Activated CD8-positive, alpha-beta memory T cell treated with anti-CD3 and anti-CD28 coated beads for 36 hours (primary cell): ENCODE data around the gene CDC42EP4. TPM values are rescaled to one million over a fixed set of nuclear protein-coding genes. Genes with fewer than 3 reads are reported as not detected.

Source experiments
- CTCF ChIA-PET: fragments of 350-600 bp; sonication (Branson Sonifier 250); formaldehyde crosslinking; loops from one replicate; lab custom pipeline; 2021; ENCODE audit warnings: antibody characterized with exemption; lab: Charles Lee
- POLR2A ChIA-PET: fragments of 350-600 bp; sonication (Branson Sonifier 250); formaldehyde crosslinking; loops from one replicate; lab custom pipeline; 2021; ENCODE audit warnings: antibody characterized with exemption; lab: Charles Lee
- total RNA-seq, 2 experiments: library from RNA; stranded (reverse); gene quantifications; one replicate each; pipeline ENCODE4 v1.2.3, GENCODE V29; 2021

Gene CDC42EP4
- total RNA-seq, 2 experiments from 2014 or later = 0.34 to 0.53 TPM

GRCh38 chr17:73307130-73307529 is 4.7 kb downstream of the CDC42EP4 start:
- ChIA-PET POLR2A (interaction anchor here (0.7 kb wide), 1 partner anchor 361 kb away, joined by 8 read pairs; no protein-coding TSS in a partner anchor), CTCF (interaction anchor here (0.6 to 1.3 kb wide), 2 partner anchors 62 to 63 kb away, joined by 3 to 4 read pairs; no protein-coding TSS in a partner anchor)

DNA sequence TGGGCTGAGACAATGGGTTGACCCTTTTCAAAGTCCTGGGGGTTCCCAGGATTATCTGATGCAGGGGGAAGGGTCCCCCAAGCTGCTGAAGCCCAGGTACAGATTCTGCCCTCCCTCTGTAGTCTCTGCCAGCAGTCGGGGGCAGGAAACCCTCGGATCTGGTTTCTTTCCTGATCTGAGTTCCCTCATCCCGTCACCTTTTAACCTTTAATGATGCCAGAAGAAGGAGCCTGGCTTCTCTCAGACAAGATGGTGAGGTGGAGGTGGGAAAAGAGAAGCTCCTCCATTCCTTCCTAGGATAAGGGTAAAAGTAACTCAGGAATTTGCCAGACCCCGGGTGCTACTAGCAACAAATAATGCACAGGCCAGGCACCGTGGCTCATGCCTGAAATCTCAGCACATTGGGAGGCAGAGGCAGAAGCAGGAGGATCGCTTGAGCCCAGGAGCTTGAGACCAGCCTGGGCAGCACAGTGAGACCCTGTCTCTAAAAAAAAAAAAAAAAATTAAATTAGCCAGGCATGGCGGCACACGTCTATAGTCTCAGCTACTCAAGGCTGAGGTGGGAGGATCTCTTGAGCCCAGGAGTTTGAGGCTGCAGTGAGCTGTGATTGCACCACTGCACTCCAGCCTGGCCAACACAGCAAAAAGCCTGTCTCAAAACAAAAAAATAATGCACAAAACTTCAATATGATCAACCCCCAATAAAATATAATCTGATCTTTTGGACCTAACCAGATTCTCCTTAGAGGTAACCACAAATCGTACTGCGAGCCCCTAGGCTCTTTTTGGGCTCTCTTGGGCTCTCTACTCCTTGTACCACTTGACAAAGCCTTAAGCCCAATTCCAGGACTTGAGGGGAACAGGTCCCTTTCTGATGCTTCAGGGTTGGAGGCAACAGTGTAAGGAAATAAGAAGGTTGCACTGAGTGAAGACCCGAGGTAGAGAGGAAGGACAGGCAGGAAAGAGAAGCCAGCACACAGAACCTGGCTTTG is 5.7 kb downstream of the CDC42EP4 start:
- CTCF ChIA-PET = interaction anchor here (0.6 kb wide), 1 partner anchor 62 kb away, joined by 4 read pairs; no protein-coding TSS in a partner anchor
- POLR2A ChIA-PET = no interaction called here

DNA sequence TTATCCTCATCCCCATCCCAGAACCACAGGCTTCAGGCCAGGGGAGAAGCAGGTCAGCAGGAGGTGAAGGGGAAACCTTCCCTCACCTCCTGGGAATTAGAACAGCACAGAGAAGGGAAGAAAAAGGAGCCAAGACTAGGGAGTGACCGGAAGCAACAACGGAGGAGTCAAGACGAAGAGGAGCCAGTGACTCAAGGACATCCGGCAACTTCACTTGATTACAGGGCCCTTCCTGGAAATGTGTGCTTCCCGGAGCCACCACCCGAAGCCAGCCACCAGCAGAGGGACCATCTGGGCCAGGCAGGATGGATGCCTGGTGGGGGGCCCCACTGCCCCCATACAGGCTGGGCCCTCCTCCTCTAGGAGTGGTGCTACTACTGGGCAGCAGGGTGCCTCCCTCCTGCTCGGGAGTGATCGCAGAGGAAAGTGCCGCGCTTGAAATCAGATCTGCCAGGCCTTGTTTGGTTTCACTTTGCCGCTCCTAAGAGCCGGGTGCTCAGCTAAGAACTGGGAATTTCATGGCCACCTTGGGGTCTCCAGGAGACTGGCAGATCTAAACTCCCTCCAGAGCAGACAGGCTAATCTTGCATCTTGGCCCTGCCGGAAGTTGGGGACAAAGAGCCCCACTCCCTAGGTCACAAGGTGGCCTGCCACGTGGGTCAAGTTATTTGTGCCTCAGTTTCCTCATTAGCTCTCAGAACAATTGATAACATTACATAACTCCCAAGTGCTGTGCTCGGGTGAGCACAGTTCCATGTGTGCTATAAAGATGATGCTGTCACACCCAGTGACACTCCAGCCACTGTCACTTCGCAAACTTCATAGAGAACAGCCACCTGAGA is 6.6 kb downstream of the CDC42EP4 start:
- ChIA-PET POLR2A (no interaction called here), CTCF (no interaction called here)

GRCh38 chr17:73304438-73304837 is 7.4 kb downstream of the CDC42EP4 start:
- CTCF ChIA-PET = interaction anchor here (1.0 kb wide), 1 partner anchor 66 kb away, joined by 3 read pairs; no protein-coding TSS in a partner anchor
- POLR2A ChIA-PET = no interaction called here

DNA sequence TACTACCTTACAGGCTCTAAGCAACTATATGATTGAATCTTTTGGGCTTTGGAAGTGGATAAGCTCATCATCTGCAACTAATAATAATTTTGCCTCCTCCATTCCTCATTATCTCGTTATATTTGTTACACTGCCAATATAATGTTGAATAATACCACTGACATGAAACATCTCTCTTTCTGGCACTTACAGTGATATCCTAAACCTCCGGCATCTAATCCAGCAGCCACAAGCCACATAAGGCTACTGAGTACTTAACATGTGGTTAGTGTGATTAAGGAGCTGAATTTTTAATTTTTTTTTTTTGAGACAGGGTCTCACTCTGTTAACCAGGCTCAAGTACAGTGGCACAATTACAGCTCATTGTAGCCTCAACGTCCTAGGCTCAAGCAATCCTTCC is 9.6 kb downstream of the CDC42EP4 start:
- CTCF ChIA-PET = interaction anchor here (0.6 kb wide), 1 partner anchor 1059 kb away, joined by 3 read pairs; no protein-coding TSS in a partner anchor

GRCh38 chr17:73301369-73301768 is 10.4 kb downstream of the CDC42EP4 start:
- CTCF ChIA-PET = no interaction called here
- POLR2A ChIA-PET = no interaction called here

More for the DNA sequence above, 9.6 kb downstream of the CDC42EP4 start:
- POLR2A ChIA-PET = no interaction called here

- POLR2A ChIA-PET = no interaction called here
Observed at GRCh38 chr17:73300392-73300791, 11.4 kb downstream of the CDC42EP4 start.

GRCh38 chr17:73297934-73298861 is 13.6 kb downstream of the CDC42EP4 start:
- CTCF ChIA-PET = interaction anchor here (1.5 kb wide), 1 partner anchor 71 kb away, joined by 3 read pairs; no protein-coding TSS in a partner anchor
- POLR2A ChIA-PET = no interaction called here

More at GRCh38 chr17:73300392-73300791, 11.4 kb downstream of the CDC42EP4 start:
- CTCF ChIA-PET = interaction anchor here (0.7 kb wide), 1 partner anchor 316 kb away, joined by 3 read pairs; no protein-coding TSS in a partner anchor

DNA sequence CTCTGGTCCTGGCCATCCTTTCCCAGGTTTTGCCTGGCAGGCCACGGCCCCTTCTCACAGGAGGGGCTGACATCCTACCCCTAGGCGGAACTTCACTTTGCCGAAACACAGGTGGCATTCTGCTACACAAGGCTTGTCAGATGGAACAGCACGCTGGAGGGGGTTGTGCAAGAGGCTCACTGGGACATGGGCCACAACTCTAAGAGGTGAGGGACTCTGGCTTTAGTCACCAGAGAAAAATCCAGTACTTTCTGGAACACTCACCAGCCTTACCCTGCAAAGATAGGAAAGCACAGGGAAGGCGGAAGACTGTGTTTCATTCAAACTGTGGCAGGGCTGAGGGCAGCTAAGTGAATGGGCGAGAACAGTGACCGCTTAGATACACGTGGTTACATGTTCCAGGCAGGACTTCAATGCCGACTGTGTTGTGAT is 18.3 kb downstream of the CDC42EP4 start:
- CTCF ChIA-PET = no interaction called here
- POLR2A ChIA-PET = no interaction called here

GRCh38 chr17:73293031-73293430 is 18.8 kb downstream of the CDC42EP4 start:
- POLR2A ChIA-PET = no interaction called here
- CTCF ChIA-PET = no interaction called here

- ChIA-PET CTCF (no interaction called here), POLR2A (no interaction called here)
Observed at GRCh38 chr17:73292031-73292531, 19.7 kb downstream of the CDC42EP4 start.

GRCh38 chr17:73291260-73291801 is 20.5 kb downstream of the CDC42EP4 start:
- ChIA-PET CTCF (interaction anchor here (0.6 kb wide), 1 partner anchor 11 kb away, joined by 3 read pairs; no protein-coding TSS in a partner anchor), POLR2A (no interaction called here)

DNA sequence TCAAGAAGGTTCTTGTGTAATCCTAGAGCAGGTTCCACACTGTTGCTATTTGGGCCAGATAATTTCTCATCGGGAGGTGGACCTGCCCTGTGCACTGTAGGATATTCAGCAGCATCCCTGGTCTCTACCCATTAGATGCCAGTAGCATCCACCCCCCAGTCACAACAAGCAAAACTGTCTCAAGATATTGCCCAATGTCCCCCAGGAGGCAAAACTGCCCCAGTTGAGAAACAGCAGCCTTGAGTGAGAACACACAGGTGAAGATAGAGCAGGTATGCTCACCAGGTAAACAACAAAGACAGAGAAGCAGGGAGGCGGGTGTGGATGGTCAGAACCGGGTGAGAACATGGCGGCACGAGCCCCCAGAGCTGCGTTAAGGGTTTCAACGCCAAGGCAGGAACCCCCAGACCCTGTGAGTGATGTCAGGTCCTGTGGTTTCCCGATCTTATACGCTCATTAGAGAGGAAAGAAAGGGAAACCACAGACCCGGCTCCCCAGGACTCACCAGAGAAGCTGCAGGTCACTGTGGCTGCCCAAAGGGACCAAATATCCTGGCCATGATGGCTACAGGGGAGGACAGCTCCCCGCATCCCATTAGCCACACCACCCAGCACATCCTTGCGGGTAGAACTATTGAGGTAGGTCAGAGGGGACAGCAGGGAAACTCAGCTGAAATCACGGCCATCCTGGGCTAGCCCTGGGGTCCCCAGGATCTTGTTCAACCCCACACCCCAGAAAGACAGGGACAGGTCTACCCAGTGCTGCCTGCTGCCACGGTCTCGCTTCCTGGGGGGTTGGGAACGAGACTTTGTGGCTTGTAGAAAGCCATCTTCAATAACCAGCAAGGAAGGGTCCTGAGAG is 21.2 kb downstream of the CDC42EP4 start:
- CTCF ChIA-PET = interaction anchor here (0.6 kb wide), 1 partner anchor 10 kb away, joined by 3 read pairs; no protein-coding TSS in a partner anchor
- POLR2A ChIA-PET = no interaction called here

GRCh38 chr17:73289549-73290254 is 22.1 kb downstream of the CDC42EP4 start:
- ChIA-PET CTCF (no interaction called here), POLR2A (no interaction called here)

DNA sequence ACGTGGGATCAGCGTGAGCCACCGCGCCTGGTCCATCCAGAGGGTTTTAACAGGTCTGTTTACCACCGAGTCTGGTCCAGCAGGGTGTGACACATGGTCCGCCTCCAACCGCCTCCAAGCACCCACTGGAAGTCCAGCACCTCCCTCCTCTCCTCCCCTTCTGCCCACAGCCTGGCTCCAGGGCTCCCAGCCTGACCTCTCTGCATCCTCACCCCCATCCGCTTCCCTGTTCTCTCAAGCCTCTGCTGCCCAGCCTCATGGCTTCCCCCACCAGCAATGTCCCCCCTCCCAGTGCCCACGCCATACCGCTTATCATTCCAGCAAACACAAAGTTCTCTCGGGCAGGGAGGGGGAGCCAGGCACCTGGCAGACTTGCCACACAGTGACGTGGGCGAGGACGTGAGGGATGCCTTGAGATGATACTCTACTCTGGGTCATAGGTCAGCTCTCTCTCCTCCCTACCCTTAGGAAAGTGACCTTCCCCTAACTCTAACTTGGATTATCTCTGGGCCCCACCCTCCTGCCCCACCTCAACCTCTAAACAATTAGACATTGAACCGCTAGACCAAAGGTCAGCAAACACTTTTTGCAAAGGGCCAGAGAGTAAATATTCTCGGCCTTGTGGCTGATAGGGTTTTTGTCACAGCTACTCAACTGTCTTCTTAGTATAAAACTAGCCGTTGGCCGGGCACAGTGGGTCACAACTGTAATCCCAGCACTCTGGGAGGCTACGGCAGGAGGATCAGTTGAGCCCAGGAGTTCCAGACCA is 23.1 kb downstream of the CDC42EP4 start:
- CTCF ChIA-PET = no interaction called here
- POLR2A ChIA-PET = no interaction called here
